HG03342 (cell line): ENCODE data around the gene H2AZ2.
"Not testable (repeated sequence)": the region's sequence is repeated elsewhere in the genome, so short reads cannot be mapped to it uniquely, and the experiment has no call there.

Experiments used
- ATAC-seq: cut with Tn5 transposase; IDR thresholded peaks from one replicate; pipeline ENCODE4 v1.9.1; 2021; ENCODE audit warnings: mild to moderate bottlenecking, moderate library complexity; ENCODE audit not compliant: unreplicated experiment

The H2AZ2 gene

DNA sequence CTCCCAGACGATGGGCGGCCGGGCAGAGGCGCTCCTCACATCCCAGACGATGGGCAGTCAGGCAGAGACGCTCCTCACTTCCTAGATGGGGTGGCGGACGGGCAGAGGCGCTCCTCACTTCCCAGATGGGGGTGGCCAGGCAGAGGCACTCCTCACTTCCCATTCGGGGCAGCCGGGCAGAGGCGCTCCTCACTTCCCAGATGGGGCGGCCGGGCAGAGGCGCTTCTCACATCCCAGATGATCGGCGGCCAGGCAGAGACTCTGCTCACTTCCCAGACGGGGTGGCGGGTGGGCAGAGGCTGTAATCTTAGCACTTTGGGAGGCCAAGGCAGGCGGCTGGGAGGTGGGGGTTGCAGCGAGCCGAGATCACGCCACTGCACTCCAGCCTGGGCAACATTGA, 24.0 kb upstream of the H2AZ2 start:
- not testable (repeated sequence) for ATAC-seq

- not testable (repeated sequence) for ATAC-seq
These were observed 22.9 kb upstream of the H2AZ2 start for GRCh38 chr7:44870780-44871179.

DNA sequence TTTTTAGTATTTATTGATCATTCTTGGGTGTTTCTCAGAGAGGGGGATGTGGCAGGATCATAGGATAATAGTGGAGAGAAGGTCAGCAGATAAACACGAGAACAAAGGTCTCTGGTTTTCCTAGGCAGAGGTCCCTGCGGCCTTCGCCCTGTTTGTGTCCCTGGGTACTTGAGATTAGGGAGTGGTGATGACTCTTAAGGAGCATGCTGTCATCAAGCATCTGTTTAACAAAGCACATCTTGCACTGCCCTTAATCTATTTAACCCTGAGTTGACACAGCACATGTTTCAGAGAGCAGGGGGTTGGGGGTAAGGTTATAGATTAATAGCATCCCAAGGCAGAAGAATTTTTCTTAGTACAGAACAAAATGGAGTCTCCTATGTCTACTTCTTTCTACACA, 22.4 kb upstream of the H2AZ2 start:
- not testable (repeated sequence) for ATAC-seq

GRCh38 chr7:44867073-44867995, 19.4 kb upstream of the H2AZ2 start:
- no peak for ATAC-seq

- ATAC-seq, result not testable (repeated sequence)
These were observed 14.1 kb upstream of the H2AZ2 start for GRCh38 chr7:44861949-44862348.

DNA sequence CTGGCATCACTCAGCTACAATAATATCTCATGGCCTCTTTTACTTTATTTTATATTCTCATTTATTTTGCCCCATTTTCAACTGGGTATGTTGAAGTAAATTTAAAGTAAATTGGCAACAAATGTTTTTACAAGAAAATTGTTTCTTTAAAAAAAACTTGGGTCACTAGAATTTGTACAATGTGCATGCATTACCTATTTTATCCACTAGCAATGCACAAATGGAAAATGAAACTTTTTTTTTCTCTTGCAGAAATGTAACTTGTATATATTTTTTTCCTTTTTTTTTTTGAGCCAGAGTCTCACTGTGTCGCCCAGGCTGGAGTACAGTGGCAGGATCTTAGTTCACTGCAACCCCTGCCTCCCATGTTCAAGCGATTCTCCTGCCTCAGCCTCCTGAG, 10.3 kb upstream of the H2AZ2 start:
- no peak for ATAC-seq

DNA sequence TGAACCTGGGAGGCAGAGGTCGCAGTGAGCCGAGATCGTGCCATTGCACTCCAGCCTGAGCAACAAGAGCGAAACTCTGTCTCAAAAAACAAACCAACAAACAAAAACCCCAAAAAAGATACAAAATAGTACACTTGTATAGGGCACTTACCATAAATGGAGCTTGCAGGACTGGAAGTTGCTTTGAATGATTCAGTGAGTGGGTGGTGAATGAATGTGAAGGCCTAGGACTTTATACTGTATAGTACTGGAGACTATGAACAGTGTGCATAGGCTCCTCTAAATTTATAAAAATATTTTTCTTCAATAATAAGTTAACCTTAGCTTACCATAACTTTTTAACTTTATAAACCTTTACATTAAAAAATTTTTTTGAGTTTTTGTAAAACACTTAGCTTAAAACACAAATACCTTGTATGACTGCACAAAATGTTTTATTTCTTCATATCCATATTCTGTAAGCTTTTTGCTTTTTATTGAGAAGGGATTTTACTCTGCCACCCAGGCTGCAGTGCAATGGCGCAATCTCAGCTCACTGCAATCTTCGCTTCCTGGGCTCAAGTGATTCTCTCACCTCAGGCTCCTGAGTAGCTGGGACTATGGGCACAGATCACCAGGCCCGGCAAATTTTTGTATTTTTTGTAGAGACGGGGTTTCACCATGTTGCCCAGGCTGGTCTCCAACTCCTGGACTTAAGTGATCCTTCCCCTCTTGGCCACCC, 6.9 kb upstream of the H2AZ2 start:
- ATAC-seq, result no peak

GRCh38 chr7:44853391-44853790, 5.5 kb upstream of the H2AZ2 start:
- ATAC-seq, result no peak

DNA sequence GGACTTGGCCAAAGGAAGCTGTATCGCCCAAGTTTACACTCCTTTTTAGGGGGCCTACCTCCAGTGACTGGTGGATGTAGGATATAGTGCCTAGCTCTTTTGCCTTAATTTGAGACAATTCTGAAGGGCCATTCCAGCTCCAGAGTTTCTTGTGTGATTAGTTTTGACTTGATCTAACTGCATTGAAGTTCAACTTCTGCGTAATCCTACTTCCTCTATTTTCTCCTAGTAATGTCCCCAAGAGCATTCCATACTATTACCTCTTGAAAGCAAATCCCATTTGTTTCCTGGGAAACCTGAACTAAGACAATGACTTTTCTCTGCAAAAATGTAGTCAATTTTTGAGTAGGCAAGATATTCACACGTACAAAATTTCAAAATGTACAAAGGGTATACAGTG, 4.7 kb upstream of the H2AZ2 start:
- no peak for ATAC-seq

DNA sequence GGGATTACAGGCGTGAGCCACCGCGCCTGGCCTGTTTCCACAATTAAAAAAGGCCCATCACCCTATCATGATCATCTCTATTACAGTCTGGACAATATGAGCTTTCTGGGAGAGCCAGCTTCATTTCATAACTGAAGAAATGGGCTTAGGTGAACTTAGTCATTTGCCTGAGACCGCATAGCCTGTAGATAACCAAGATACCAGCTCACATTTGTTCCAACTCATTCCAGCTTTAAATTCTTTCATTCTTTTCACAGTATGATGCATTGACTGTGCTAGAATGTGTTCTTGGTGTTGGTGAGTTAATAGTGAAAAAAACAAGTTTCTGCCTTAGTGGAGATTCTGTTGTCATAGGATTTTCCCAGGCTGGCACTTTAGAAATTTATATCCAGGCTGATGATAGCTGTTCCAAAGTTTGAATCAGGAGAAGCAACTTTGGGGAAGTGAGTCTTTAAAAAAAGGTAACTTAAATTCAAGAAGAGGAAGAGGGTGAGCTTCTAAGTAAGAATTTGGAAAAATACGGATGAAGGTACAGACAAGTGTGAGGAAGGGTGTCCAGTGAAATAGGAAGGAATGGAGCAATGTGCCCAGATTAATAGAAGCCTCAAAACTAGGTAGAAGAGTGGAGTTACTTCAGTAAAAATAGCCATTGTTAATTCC, 2.1 kb upstream of the H2AZ2 start:
- no peak for ATAC-seq

DNA sequence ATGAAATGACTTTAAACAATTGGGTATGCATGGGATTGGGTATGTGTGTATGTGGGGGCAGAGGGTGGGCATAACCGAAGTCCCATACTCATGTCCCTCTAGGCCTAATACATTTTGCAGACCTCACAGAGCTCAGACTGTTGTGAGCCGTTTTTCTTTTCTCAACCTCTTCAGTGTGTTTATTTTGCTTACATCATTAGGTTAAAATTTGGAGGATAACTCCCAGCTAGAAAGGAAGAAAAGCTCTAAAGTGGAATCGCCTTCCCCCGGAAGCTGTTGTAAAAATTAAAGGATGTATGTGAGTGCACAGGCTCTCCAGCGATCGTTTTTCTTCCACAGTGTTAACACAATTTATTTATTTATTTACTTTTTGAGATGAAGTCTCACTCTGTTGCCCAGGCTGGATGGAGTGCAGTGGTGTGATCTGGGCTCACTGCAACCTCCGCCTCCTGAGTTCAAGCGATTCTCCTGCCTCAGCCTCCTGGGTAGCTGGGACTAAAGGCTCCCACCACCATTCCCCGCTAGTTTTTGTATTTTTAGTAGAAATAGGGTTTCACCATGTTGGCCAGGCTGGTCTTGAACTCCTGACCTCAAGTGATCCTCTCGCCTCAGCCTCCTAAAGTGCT, 1.5 kb upstream of the H2AZ2 start:
- no peak for ATAC-seq

DNA sequence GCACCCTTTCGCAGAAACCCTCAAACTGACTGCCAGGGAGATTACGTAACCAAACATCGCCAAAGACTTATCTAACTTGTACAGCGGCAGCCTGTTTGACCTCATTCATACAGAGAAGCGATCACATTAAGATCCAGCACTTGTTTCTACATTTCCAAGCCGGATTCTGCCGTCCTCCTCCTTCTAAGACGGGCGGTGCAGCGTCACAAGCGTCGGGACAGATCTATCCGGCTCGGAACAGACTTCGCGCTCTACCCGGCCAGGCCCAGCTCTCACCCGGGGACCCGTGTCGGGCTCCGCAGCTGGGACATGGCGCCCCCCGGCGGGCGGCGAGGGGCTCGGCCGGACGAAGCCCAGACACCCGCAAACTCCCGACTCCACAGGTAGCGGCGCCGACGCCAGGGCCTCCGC, 373 bp downstream of the H2AZ2 start:
- ATAC-seq, result peak; percentile 70

GRCh38 chr7:44846816-44847508, 925 bp downstream of the H2AZ2 start:
- no peak for ATAC-seq

GRCh38 chr7:44846390-44846789, 1.5 kb downstream of the H2AZ2 start:
- not testable (repeated sequence) for ATAC-seq

DNA sequence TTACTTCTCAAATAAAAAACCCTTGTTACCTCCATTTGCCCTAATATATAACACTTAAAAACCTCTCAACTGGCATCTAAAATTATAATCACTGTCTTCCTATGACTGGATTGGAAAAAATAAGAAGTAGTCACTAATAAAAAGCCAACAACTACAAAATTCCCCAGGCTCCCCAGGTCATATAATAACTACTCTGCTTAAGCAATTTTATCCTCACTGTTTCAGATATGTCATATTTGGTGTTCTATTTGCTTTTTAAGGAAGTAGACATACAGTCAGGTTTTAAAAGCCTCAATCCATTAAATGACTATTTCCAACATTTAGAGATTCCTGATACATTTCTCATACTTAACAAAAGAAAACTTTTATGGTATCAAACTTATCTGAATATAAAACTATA, 2.4 kb downstream of the H2AZ2 start:
- ATAC-seq, result no peak

DNA sequence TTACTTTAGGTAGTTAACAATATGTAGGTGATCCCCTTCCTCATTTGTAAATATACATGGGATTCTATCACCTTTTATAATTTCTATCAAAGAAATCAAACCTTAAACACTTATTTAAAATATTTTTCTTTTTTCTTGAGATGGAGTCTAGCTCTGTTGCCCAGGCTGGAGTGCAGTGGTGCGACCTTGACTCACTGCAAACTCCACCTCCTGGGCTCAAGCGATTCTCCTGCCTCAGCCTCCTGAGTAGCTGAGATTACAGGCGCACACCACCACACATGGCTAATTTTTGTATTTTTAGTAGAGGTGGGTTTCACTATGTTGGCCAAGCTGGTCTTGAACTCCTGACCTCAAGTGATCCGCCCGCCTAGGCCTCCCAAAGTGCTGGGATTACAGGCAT, 4.4 kb downstream of the H2AZ2 start:
- not testable (repeated sequence) for ATAC-seq

DNA sequence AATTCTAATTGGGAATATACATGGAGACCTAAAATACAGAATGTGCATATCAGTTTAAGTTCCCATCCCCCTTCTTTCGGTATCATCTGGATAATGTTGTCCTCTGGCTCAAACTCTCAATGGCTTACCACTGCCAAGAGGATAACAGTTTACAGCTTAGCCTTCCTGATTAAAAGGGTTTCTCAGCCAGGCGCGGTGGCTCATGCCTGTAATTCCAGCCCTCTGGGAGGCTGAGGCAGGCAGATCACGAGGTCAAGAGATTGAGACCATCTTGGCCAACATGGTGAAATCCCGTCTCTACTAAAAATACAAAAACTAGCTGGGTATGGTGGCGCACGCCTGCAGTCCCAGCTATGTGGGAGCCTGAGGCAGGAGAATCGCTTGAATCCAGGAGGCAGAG, 5.2 kb downstream of the H2AZ2 start:
- ATAC-seq, result not testable (repeated sequence)

GRCh38 chr7:44838751-44839150, 9.1 kb downstream of the H2AZ2 start:
- ATAC-seq, result no peak

- ATAC-seq, result no peak
These were observed 20.3 kb downstream of the H2AZ2 start for GRCh38 chr7:44827567-44827966.

DNA sequence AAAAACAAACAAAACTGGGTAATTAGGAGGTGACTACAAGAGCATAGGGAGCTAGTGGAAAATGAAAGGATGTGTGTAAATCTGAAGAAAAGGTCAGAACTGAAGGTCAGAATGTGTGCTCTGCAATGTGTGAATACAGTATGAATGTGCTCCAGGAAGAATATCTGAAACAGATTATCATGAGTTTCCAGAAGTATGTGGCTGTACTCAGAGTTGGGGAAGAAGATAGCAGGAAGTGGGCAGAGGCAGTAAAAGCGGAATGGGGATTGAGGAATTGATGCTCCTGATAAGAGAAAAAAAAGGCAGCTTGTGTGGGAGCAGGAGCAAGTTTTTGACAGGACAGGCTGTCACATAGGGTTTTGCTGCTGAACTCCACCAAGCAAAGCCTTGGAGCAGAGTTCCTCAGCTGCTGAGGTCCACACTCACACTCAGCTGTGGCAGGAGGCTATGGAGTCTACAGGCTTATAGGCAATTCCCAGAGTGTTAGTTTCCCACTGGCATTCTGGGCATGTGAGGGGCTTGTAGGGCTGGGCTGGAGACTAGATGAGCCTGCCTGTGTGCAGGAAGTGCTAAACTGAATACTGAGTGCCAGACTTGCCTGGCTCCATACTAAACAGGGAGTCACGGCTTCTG, 22.9 kb downstream of the H2AZ2 start:
- ATAC-seq, result no peak
